WTC11 (cell line): ENCODE measurements around the gene CLCN7.

ENCODE experiments used
- ELF4 ChIP-seq: sonication (generic); formaldehyde crosslinking; IDR thresholded peaks from 2 replicates; pipeline ENCODE4 v1.8.1; 2022; ENCODE audit warnings: low read depth, mild to moderate bottlenecking, moderate library complexity, missing genetic modification reagents
- SOX15 ChIP-seq: fragments of 250-450 bp; sonication (Bioruptor Pico); IDR thresholded peaks from 2 replicates; pipeline ENCODE4 v1.9.0; 2021; ENCODE audit warnings: mild to moderate bottlenecking
- TEAD4 ChIP-seq: sonication (generic); formaldehyde crosslinking; IDR thresholded peaks from 2 replicates; pipeline ENCODE4 v1.8.0; 2022; ENCODE audit warnings: mild to moderate bottlenecking, missing genetic modification reagents
- ZNF317 ChIP-seq: sonication (generic); formaldehyde crosslinking; IDR thresholded peaks from 2 replicates; pipeline ENCODE4 v1.8.1; 2023; ENCODE audit warnings: low read depth, mild to moderate bottlenecking, moderate library complexity, missing genetic modification reagents, borderline replicate concordance
- TF ChIP-seq, protein P1 (sequence below): sonication (generic); formaldehyde crosslinking; IDR thresholded peaks from 2 replicates; pipeline ENCODE4 v1.8.0; 2022; ENCODE audit warnings: mild to moderate bottlenecking, missing genetic modification reagents
- TF ChIP-seq, protein P2 (sequence below): sonication (generic); formaldehyde crosslinking; IDR thresholded peaks from 2 replicates; pipeline ENCODE4 v1.8.1; 2023; ENCODE audit warnings: mild to moderate bottlenecking, moderate library complexity, missing genetic modification reagents
- TF ChIP-seq, protein P3 (sequence below): fragments of 200-600 bp; IDR thresholded peaks from 2 replicates; pipeline ENCODE4 v1.8.0; 2022; ENCODE audit warnings: antibody characterized with exemption

DNA sequence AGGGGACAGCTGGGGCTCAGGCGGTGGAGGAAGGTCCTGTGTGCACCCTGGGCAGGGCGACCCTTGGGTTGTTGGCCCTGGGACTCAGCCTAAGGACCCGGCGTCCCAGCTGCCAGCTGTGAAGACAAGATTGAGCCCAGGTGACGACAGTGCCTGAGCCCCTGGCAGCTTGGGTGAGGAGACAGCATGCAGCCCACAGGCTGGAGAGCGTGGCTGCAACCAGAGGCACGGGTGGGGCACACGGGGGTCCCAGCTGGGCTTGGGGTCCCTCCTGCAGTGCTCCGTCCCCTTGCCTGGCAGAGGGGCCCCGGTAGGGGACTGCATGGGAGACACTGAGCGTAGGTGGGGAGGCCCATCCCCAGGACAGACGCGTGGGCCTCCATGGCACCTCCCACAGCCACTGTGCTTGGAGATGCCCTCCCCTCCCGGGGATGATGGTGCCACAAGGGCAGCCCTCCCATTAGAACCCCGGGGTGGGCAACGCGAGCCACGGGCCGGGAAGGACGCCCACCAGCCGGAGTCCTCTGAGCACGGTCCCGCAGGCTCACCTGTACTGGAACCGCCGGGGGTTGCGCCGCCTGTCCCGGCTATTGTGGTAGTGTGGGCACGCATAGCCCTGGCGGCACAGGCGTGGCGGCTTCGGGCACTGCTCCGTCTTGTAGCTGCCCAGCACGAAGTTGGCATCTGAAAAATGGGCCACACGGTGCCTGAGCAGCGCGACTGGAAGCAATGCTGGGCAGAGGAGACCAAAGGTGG is 75.8 kb downstream of the CLCN7 start:
- TF ChIP-seq ZNF317 (no peak), SOX15 (CRISPR knock-in tag) (no peak), TEAD4 (CRISPR knock-in tag) (no peak), ELF4 (CRISPR knock-in tag) (no peak)
- TF ChIP-seq, protein P1, sequence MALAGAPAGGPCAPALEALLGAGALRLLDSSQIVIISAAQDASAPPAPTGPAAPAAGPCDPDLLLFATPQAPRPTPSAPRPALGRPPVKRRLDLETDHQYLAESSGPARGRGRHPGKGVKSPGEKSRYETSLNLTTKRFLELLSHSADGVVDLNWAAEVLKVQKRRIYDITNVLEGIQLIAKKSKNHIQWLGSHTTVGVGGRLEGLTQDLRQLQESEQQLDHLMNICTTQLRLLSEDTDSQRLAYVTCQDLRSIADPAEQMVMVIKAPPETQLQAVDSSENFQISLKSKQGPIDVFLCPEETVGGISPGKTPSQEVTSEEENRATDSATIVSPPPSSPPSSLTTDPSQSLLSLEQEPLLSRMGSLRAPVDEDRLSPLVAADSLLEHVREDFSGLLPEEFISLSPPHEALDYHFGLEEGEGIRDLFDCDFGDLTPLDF (CRISPR knock-in tag): no peak
- TF ChIP-seq, protein P2, sequence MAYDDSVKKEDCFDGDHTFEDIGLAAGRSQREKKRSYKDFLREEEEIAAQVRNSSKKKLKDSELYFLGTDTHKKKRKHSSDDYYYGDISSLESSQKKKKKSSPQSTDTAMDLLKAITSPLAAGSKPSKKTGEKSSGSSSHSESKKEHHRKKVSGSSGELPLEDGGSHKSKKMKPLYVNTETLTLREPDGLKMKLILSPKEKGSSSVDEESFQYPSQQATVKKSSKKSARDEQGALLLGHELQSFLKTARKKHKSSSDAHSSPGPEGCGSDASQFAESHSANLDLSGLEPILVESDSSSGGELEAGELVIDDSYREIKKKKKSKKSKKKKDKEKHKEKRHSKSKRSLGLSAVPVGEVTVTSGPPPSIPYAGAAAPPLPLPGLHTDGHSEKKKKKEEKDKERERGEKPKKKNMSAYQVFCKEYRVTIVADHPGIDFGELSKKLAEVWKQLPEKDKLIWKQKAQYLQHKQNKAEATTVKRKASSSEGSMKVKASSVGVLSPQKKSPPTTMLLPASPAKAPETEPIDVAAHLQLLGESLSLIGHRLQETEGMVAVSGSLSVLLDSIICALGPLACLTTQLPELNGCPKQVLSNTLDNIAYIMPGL (CRISPR knock-in tag): no peak
- TF ChIP-seq, protein P3, sequence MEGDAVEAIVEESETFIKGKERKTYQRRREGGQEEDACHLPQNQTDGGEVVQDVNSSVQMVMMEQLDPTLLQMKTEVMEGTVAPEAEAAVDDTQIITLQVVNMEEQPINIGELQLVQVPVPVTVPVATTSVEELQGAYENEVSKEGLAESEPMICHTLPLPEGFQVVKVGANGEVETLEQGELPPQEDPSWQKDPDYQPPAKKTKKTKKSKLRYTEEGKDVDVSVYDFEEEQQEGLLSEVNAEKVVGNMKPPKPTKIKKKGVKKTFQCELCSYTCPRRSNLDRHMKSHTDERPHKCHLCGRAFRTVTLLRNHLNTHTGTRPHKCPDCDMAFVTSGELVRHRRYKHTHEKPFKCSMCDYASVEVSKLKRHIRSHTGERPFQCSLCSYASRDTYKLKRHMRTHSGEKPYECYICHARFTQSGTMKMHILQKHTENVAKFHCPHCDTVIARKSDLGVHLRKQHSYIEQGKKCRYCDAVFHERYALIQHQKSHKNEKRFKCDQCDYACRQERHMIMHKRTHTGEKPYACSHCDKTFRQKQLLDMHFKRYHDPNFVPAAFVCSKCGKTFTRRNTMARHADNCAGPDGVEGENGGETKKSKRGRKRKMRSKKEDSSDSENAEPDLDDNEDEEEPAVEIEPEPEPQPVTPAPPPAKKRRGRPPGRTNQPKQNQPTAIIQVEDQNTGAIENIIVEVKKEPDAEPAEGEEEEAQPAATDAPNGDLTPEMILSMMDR: no peak
